Activated B cell treated with CpG ODN at 0.5 μM for 24 hours (primary cell): ENCODE measurements around the gene NOG. TPM values are rescaled to one million over a fixed set of nuclear protein-coding genes. Genes with fewer than 3 reads are reported as not detected.

Source experiments
- ATAC-seq: fragments of 200-7000 bp; cut with Tn5 transposase; one replicate; pipeline ENCODE4 v1.10.0; 2021; ENCODE audit warnings: low read depth, mild to moderate bottlenecking, moderate library complexity
- CTCF ChIA-PET: fragments of 350-600 bp; sonication (Branson Sonifier 250); formaldehyde crosslinking; loops from one replicate; lab custom pipeline; 2021; ENCODE audit warnings: antibody characterized with exemption; lab: Charles Lee
- POLR2A ChIA-PET: fragments of 350-600 bp; sonication (Branson Sonifier 250); formaldehyde crosslinking; loops from one replicate; lab custom pipeline; 2021; ENCODE audit warnings: antibody characterized with exemption; lab: Charles Lee
- DNase-seq: peaks from one replicate; pipeline ENCODE4 v3.0.0; 2022
- H3K27ac Mint-ChIP-seq: one replicate; pipeline ENCODE4 v1.8.0; 2020; ENCODE audit warnings: mixed read lengths
- H3K27me3 Mint-ChIP-seq: one replicate; pipeline ENCODE4 v1.8.0; 2021; ENCODE audit warnings: mixed read lengths
- H3K36me3 Mint-ChIP-seq: one replicate; pipeline ENCODE4 v1.8.0; 2021; ENCODE audit warnings: low read depth, mixed read lengths
- H3K4me1 Mint-ChIP-seq: one replicate; pipeline ENCODE4 v1.8.0; 2021; ENCODE audit warnings: mixed read lengths
- H3K4me3 Mint-ChIP-seq: one replicate; pipeline ENCODE4 v1.8.0; 2020; ENCODE audit warnings: mild to moderate bottlenecking, mixed read lengths
- H3K9me3 Mint-ChIP-seq: one replicate; pipeline ENCODE4 v1.8.0; 2020; ENCODE audit warnings: mixed read lengths
- CTCF ChIP-seq: fragments of 200-600 bp; IDR thresholded peaks from one replicate; pipeline ENCODE4 v1.8.0; 2022; ENCODE audit warnings: antibody characterized with exemption, mild to moderate bottlenecking
- intact Hi-C: fragments of 100-400 bp; cut with micrococcal nuclease; formaldehyde crosslinking; loops from one replicate; pipeline ENCODE4 v1.15.1; 2024
- total RNA-seq: library from RNA; stranded (reverse); gene quantifications from 2 replicates; pipeline ENCODE4 v1.2.3, GENCODE V29; 2022

NOG gene
- total RNA-seq, 1 donor from 2014 or later, result not detected

GRCh38 chr17:56596691-56597494, 3.4 kb downstream of the NOG start:
- Mint-ChIP-seq H3K27ac (no peak overlapping the region), H3K9me3 (no peaks in the 10 kb centered on the region), H3K36me3 (no peaks in the 10 kb centered on the region), H3K27me3 (peaks cover 36% of the 10 kb centered on the region), H3K4me1 (peaks cover 42% of the 10 kb centered on the region), H3K4me3 (peak overlapping the region; percentile 64)
- intact Hi-C loops, result loop anchor here (10.0 kb wide), 1 partner anchor 1072 kb away; no protein-coding TSS in a partner anchor
- CTCF ChIA-PET, result interaction anchor here (0.7 kb wide), 1 partner anchor 119 kb away, joined by 4 read pairs; no protein-coding TSS in a partner anchor
- no peak for DNase-seq
- POLR2A ChIA-PET, result no interaction called here
- no peak for ATAC-seq
- TF ChIP-seq CTCF, result no peak

GRCh38 chr17:56597495-56597990, 4.0 kb downstream of the NOG start:
- Mint-ChIP-seq H3K36me3 (no peaks in the 10 kb centered on the region), H3K27me3 (peaks cover 31% of the 10 kb centered on the region), H3K4me1 (peaks cover 38% of the 10 kb centered on the region), H3K9me3 (no peaks in the 10 kb centered on the region), H3K4me3 (peak overlapping the region; percentile 59), H3K27ac (no peak overlapping the region)
- no peak for TF ChIP-seq CTCF
- DNase-seq, result no peak
- CTCF ChIA-PET, result interaction anchor here (0.7 kb wide), 1 partner anchor 118 kb away, joined by 4 read pairs; no protein-coding TSS in a partner anchor
- POLR2A ChIA-PET, result interaction anchor here (0.7 kb wide), 1 partner anchor 8 kb away, joined by 3 read pairs; no protein-coding TSS in a partner anchor
- no peak for ATAC-seq
- intact Hi-C loops, result loop anchor here (10.0 kb wide), 1 partner anchor 1073 kb away; no protein-coding TSS in a partner anchor

DNA sequence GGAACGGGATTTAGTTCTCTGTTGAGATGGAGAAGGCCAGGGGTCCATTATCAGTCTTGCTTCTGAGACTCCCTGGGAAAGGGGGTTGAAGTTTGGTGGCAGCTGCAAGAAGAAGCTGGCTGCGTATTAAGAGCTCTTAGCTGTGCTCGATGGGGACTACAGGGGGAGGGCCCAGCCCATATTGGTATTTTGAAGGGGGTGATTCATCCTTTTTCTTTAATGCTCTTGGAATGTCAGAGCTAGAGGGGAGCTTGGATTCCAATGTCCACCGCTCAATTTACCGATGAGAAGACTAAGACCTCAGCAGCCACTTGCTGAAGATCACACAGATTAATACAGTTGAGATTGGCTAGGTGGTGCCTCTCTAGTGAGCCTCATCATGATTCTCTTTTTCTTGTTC, 5.0 kb downstream of the NOG start:
- H3K4me3 Mint-ChIP-seq, result peak overlapping the region; percentile 24
- ATAC-seq (no peak), DNase-seq (no peak)
- CTCF ChIA-PET, result no interaction called here
- peaks cover 31% of the 10 kb centered on the region for H3K27me3 Mint-ChIP-seq
- intact Hi-C loops, result loop anchor here (10.0 kb wide), 1 partner anchor 1074 kb away; no protein-coding TSS in a partner anchor
- POLR2A ChIA-PET, result no interaction called here
- H3K36me3 Mint-ChIP-seq, result no peaks in the 10 kb centered on the region
- TF ChIP-seq CTCF, result no peak
- H3K27ac Mint-ChIP-seq, result no peak overlapping the region
- H3K4me1 Mint-ChIP-seq, result peaks cover 33% of the 10 kb centered on the region
- H3K9me3 Mint-ChIP-seq, result no peaks in the 10 kb centered on the region

- no peak for TF ChIP-seq CTCF
- peaks cover 34% of the 10 kb centered on the region for H3K27me3 Mint-ChIP-seq
- ATAC-seq, result no peak
- DNase-seq, result no peak
- no peaks in the 10 kb centered on the region for H3K9me3 Mint-ChIP-seq
- H3K36me3 Mint-ChIP-seq, result no peaks in the 10 kb centered on the region
- no peak overlapping the region for H3K27ac Mint-ChIP-seq
- H3K4me3 Mint-ChIP-seq, result no peak overlapping the region
- CTCF ChIA-PET, result no interaction called here
- H3K4me1 Mint-ChIP-seq, result peaks cover 33% of the 10 kb centered on the region
- POLR2A ChIA-PET, result no interaction called here
- intact Hi-C loops, result loop anchor here (10.0 kb wide), 1 partner anchor 1074 kb away; no protein-coding TSS in a partner anchor
These were observed 5.6 kb downstream of the NOG start for GRCh38 chr17:56599088-56599487.

DNA sequence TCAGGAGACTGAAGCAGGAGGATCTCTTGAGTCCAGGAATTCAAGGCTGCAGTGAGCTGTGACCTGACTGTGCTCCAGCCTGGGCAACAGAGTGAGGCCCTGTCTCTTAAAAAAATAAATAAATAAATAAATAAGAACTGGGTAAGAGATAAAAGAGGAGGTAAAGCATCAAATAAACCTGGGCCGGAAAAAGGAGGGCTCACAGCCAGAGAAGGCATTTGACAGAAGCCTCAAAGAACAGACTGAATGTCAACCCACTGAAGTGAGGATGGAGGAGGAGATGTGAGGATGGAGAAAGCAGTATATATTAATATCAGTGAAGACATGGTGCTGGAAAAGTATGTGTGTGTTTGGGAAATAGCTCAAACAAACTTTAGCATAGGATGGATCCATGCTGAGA, 6.1 kb downstream of the NOG start:
- H3K27me3 Mint-ChIP-seq, result peaks cover 37% of the 10 kb centered on the region
- no peak for TF ChIP-seq CTCF
- peaks cover 32% of the 10 kb centered on the region for H3K4me1 Mint-ChIP-seq
- intact Hi-C loops, result loop anchor here (10.0 kb wide), 1 partner anchor 1075 kb away; no protein-coding TSS in a partner anchor
- no peak for DNase-seq
- no peaks in the 10 kb centered on the region for H3K36me3 Mint-ChIP-seq
- no peak for ATAC-seq
- ChIA-PET CTCF (no interaction called here), POLR2A (no interaction called here)
- H3K4me3 Mint-ChIP-seq, result no peak overlapping the region
- H3K9me3 Mint-ChIP-seq, result no peaks in the 10 kb centered on the region
- no peak overlapping the region for H3K27ac Mint-ChIP-seq
